GM13977 (cell line): Measurements from ENCODE around the gene PROSER2.

Source experiments
- DNase-seq: peaks from one replicate; pipeline ENCODE4 v3.0.0; 2012; ENCODE audit warnings: low spot score
- in situ Hi-C: fragments of 300-500 bp; cut with MboI; formaldehyde crosslinking; loops from one replicate; pipeline ENCODE4 v1.12.0; 2022; ENCODE audit warnings: low sequenced_read_pairs, low pct_unique_long_range_greater_than_20kb, mixed read lengths, inconsistent platforms; ENCODE audit not compliant: unreplicated experiment
- TF ChIP-seq, protein P1 (sequence below): IDR thresholded peaks from 2 replicates; pipeline ENCODE4 v1.5.1; 2012; ENCODE audit warnings: mild to moderate bottlenecking, control low read depth; ENCODE audit not compliant: insufficient read depth; ENCODE audit errors: extremely low read depth, missing control alignments

Gene PROSER2

DNA sequence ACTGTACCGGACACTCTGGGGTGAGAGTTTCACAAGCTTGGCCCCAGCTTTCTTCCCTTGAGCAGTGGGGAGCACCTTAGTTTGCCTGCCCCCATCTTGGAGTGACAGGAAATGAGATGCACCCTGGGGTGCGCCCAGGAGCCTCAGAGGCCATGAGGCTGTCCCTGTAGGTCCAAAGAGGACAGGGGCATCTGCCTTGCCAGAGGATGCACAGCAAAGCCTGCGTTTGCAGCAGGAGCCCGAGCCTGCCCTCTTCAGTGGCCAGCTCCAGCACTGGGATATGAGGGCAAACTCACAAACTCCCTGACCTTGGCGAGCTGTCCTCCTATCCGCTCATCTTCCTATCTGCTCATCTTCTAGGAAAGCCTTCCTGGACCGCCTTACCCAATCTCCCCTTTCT, 79.5 kb downstream of the PROSER2 start:
- no peak for DNase-seq
- TF ChIP-seq, protein P1, sequence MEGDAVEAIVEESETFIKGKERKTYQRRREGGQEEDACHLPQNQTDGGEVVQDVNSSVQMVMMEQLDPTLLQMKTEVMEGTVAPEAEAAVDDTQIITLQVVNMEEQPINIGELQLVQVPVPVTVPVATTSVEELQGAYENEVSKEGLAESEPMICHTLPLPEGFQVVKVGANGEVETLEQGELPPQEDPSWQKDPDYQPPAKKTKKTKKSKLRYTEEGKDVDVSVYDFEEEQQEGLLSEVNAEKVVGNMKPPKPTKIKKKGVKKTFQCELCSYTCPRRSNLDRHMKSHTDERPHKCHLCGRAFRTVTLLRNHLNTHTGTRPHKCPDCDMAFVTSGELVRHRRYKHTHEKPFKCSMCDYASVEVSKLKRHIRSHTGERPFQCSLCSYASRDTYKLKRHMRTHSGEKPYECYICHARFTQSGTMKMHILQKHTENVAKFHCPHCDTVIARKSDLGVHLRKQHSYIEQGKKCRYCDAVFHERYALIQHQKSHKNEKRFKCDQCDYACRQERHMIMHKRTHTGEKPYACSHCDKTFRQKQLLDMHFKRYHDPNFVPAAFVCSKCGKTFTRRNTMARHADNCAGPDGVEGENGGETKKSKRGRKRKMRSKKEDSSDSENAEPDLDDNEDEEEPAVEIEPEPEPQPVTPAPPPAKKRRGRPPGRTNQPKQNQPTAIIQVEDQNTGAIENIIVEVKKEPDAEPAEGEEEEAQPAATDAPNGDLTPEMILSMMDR: no peak
- in situ Hi-C loops: no loop called here

DNA sequence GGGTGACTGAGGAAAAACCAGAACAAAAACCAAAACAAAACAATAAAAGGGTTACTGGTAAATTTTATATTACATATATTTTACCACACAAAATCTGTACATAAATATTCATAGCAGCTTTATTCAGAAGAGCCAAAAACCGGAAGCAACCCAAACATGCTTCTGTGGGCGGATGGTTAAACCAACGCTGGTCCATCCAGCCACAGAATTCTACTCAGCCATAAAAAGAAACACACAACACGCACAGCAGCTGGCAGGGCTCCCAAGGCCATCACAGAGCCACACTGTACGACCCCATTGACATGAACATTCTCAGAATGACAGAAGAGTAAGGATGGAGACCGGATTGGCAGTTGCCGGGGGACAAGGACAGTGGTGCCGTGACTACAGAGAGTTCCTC, 83.6 kb downstream of the PROSER2 start:
- in situ Hi-C loops: no loop called here
- DNase-seq: peak; percentile 28
- TF ChIP-seq, protein P1: no peak

DNA sequence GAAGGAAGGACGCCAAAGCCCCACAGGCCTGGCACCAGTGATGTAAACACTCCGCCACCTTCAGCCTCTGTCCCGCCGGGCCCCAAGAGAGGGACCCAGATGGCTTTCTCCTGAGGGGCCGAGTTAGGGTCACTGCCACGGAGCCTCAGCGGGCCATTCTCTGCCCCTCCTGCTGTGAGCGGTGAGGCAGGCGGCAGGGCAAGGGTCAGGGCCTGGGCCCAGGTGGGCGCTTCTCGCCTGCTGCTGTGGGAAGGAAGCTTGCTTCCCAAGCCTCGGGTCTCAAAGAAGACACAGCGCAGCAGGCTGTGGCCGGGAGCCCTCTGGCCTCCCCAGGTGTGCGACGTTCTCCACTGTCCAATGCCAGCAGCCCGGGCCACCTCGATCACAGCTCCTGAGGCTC, 84.8 kb downstream of the PROSER2 start:
- TF ChIP-seq, protein P1: no peak
- no peak for DNase-seq
- in situ Hi-C loops: no loop called here

DNA sequence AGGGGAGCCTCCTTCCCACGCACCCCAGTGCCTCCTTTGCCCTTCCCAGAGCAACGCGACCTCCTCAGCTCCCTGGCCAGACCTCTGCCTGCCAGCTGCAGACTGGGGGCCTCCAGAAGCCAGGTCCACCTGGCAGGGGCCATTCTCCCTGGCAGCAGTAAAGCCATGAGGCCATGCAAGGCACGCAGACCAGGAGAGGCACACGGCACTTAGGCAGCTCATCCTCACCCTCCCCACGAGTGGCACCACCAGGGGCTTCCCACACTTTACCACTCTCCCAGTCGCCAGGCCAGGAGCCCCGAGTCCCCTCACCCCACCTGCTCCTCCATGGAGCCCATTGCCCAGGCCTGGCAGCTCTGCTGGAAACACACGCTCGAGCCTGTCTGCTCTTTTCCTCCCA, 85.4 kb downstream of the PROSER2 start:
- in situ Hi-C loops: no loop called here

DNA sequence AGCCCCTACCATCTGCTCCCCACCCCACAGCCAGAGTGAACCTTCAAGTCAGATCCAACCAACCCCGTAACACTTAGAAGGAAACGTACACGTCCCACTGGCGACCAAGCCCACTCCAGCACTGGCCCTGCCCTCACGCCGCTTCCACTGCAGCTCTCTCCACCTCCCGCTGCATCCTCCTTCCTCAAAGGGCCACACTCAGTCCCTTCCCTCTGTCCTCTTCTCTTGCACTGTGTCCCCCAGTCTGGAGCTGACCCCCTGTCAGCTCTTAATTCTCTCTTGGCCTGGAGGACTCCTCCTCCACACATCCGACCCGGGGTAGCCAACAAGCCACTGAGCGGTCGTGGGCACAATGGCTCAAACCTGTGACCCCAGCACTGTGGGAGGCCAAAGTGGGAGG, 85.8 kb downstream of the PROSER2 start:
- no peak for DNase-seq
- TF ChIP-seq, protein P1: no peak
- in situ Hi-C loops: no loop called here

More for the DNA sequence above, 85.4 kb downstream of the PROSER2 start:
- TF ChIP-seq, protein P1: no peak
- DNase-seq: no peak

DNA sequence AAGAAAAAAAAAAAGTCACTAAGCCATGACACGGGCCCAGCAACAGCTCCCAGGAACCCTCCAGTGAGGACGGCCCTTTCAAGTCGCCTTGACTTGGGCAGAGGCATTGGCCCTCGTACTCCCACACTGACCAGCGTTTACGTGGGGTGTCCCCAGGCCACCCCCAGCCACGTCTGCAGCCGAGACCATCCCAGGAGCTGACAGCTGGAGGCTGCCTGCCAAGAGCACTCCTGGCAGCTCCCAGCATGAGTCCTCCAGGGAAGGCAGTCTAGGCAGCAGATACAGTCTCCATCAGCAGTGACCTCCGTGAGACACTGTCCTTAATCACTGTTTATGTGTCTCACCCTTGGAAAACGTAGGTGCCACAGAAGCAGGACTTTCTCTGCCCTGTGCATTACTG, 86.5 kb downstream of the PROSER2 start:
- in situ Hi-C loops: no loop called here
- no peak for DNase-seq
- TF ChIP-seq, protein P1: no peak

DNA sequence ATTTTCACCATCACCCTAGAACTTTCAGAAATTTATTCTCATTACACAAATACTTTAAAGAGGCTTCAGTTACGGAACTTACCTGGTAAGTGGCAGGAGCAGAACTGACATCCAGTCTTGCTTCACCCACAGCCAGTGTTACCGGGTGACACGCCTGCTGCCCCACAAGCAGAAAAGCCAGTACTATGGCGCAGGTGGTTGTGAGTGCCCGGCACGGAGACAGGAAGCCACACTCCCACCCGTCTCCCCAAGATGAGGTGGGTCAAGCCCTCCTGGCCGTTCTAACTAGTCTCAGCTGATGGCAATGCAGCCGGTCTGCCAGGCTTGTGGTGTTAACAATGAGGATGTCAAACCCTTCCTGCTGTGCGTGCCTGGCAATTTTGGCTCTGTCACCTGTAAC, 86.9 kb downstream of the PROSER2 start:
- DNase-seq: no peak
- in situ Hi-C loops: no loop called here
- TF ChIP-seq, protein P1: no peak
